Mesenchymal stem cell (in vitro differentiated cells and primary cell): Measurements from ENCODE around the gene PAX8.

Experiments used
- DNase-seq: peaks from one replicate; pipeline ENCODE4 v3.0.0-alpha.2; 2013
- H2AFZ ChIP-seq: one replicate; pipeline ENCODE4 v1.6.1; 2013; ENCODE audit warnings: low read depth, mild to moderate bottlenecking, control low read depth, inconsistent platforms, low read length, moderate library complexity
- H2AK5ac ChIP-seq: 2 replicates; pipeline ENCODE4 v1.6.1; 2013; ENCODE audit warnings: low read length, moderate library complexity, mild to moderate bottlenecking, inconsistent platforms; ENCODE audit not compliant: severe bottlenecking
- H2BK120ac ChIP-seq: one replicate; pipeline ENCODE4 v1.6.1; 2013; ENCODE audit warnings: low read depth, mild to moderate bottlenecking, inconsistent platforms, low read length, moderate library complexity
- H2BK12ac ChIP-seq, 2 experiments: one replicate each; pipeline ENCODE4 v1.6.1; 2013; ENCODE audit warnings: inconsistent platforms in 2 of 2, low read length in 2 of 2, mild to moderate bottlenecking in 2 of 2, moderate library complexity in 2 of 2, control low read depth in 1 of 2
- H2BK15ac ChIP-seq: one replicate; pipeline ENCODE4 v1.6.1; 2013; ENCODE audit warnings: mild to moderate bottlenecking, low read depth, inconsistent platforms; ENCODE audit not compliant: poor library complexity, severe bottlenecking
- H2BK5ac ChIP-seq: 2 replicates; pipeline ENCODE4 v1.6.1; 2013; ENCODE audit warnings: low read depth, mild to moderate bottlenecking, low read length, control low read depth, inconsistent platforms; ENCODE audit not compliant: poor library complexity, severe bottlenecking
- H3K14ac ChIP-seq, 2 experiments: one replicate each; pipeline ENCODE4 v1.6.1; 2013; ENCODE audit warnings: inconsistent platforms in 2 of 2, low read length in 2 of 2, control low read depth in 1 of 2, mild to moderate bottlenecking in 1 of 2, moderate library complexity in 1 of 2
- H3K18ac ChIP-seq, 2 experiments: one replicate each; pipeline ENCODE4 v1.6.1; 2013; ENCODE audit warnings: inconsistent platforms in 2 of 2, low read length in 2 of 2, control low read depth in 1 of 2, low read depth in 1 of 2, mild to moderate bottlenecking in 1 of 2
- H3K23ac ChIP-seq, 2 experiments: one replicate each; pipeline ENCODE4 v1.6.1; 2013; ENCODE audit warnings: inconsistent platforms in 2 of 2, low read length in 2 of 2, mild to moderate bottlenecking in 2 of 2, moderate library complexity in 2 of 2, control low read depth in 1 of 2
- H3K27ac ChIP-seq: 2 replicates; pipeline ENCODE4 v1.5.1; 2013; ENCODE audit warnings: mild to moderate bottlenecking, moderate library complexity, low read length, control low read depth, inconsistent platforms; ENCODE audit not compliant: poor library complexity, severe bottlenecking
- H3K27me3 ChIP-seq, 2 experiments: 2 replicates each; pipeline versions ENCODE4 v1.6.1 to v1.7.0; 2013; ENCODE audit warnings: low read length in 2 of 2, mild to moderate bottlenecking in 2 of 2, moderate library complexity in 2 of 2, control low read depth in 1 of 2, inconsistent platforms in 1 of 2; ENCODE audit not compliant: control insufficient read depth in 1 of 2, insufficient read depth in 1 of 2
- H3K36me3 ChIP-seq, 2 experiments: 2 replicates each; pipeline versions ENCODE4 v1.6.1 to v1.7.0; 2013; ENCODE audit warnings: low read length in 2 of 2, control low read depth in 1 of 2, inconsistent platforms in 1 of 2, low read depth in 1 of 2, mild to moderate bottlenecking in 1 of 2; ENCODE audit not compliant: insufficient read depth in 2 of 2, control insufficient read depth in 1 of 2
- H3K4ac ChIP-seq, 2 experiments: one replicate each; pipeline ENCODE4 v1.6.1; 2013; ENCODE audit warnings: inconsistent platforms in 2 of 2, low read length in 2 of 2, mild to moderate bottlenecking in 2 of 2, moderate library complexity in 2 of 2, control low read depth in 1 of 2, low read depth in 1 of 2
- H3K4me1 ChIP-seq: 2 replicates; pipeline ENCODE4 v1.6.1; 2013; ENCODE audit warnings: low read depth, low read length, control low read depth; ENCODE audit not compliant: control insufficient read depth, insufficient read depth
- H3K4me2 ChIP-seq: 2 replicates; pipeline ENCODE4 v1.6.1; 2013; ENCODE audit warnings: low read length, mild to moderate bottlenecking, inconsistent platforms; ENCODE audit not compliant: poor library complexity, severe bottlenecking
- H3K4me3 ChIP-seq, 2 experiments: 2 replicates each; pipeline versions ENCODE4 v1.5.1 to v1.7.0; 2013; ENCODE audit warnings: low read length in 2 of 2, mild to moderate bottlenecking in 2 of 2, control low read depth in 1 of 2, low read depth in 1 of 2; ENCODE audit not compliant: insufficient read depth in 1 of 2
- H3K79me1 ChIP-seq: replicated peaks from 2 replicates; pipeline ENCODE4 v1.6.1; 2013; ENCODE audit warnings: mild to moderate bottlenecking, control low read depth, low read length, inconsistent platforms; ENCODE audit not compliant: poor library complexity, severe bottlenecking
- H3K9ac ChIP-seq: 2 replicates; pipeline ENCODE4 v1.7.0; 2013; ENCODE audit warnings: mild to moderate bottlenecking, low read length, moderate library complexity
- H3K9me3 ChIP-seq: 2 replicates; pipeline ENCODE4 v1.7.0; 2013; ENCODE audit warnings: mild to moderate bottlenecking, low read length; ENCODE audit not compliant: control insufficient read depth
- H4K8ac ChIP-seq: one replicate; pipeline ENCODE4 v1.6.1; 2013; ENCODE audit warnings: inconsistent platforms, mild to moderate bottlenecking, low read length, moderate library complexity
- H4K91ac ChIP-seq: one replicate; pipeline ENCODE4 v1.6.1; 2013; ENCODE audit warnings: mild to moderate bottlenecking, low read length, inconsistent platforms
- WGBS: methylation state at CpG from one replicate; pipeline ENCODE4 v1.1.7; 2013; ENCODE audit warnings: mixed read lengths; 5-methylcytosine and 5-hydroxymethylcytosine counted together

Gene PAX8

DNA sequence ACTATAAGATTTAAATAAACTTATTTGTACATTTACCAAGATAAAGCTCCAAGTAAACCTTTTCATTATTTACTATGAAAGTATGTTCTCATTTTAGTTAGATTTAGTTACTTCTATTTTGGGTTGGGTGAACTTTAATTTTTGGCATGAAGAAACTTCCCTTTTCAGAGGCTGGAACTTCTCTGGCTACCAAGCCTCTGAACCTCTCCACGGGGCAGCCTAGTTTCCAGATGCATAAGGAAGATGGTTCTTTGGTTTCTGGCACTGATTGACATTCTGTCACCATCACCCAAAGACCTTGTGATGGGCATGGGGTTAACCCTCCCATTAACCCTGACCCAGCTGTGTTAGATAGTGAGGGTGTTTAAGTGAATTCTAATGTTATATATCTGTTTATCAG lies 87.8 kb downstream of the PAX8 start:
- H3K36me3 ChIP-seq: peaks cover 0 to 11% of the 10 kb centered on the region in 2 experiments
- 88% methylated on average over 1 of the region's 1 CpG for WGBS
- H3K4ac ChIP-seq: no peak overlapping the region
- no peak overlapping the region for H3K9ac ChIP-seq
- H3K14ac ChIP-seq: no peak overlapping the region
- H2BK15ac ChIP-seq: no peak overlapping the region
- no peak overlapping the region for H3K18ac ChIP-seq
- H3K79me1 ChIP-seq: no peaks in the 10 kb centered on the region
- no peak overlapping the region for H3K4me3 ChIP-seq
- no peak overlapping the region for H4K91ac ChIP-seq
- no peaks in the 10 kb centered on the region for H3K4me1 ChIP-seq
- H2BK120ac ChIP-seq: no peak overlapping the region
- no peak for DNase-seq
- no peak overlapping the region for H2BK5ac ChIP-seq
- no peak overlapping the region for H4K8ac ChIP-seq
- no peak overlapping the region for H3K27ac ChIP-seq
- H3K27me3 ChIP-seq: no peaks in the 10 kb centered on the region
- no peak overlapping the region for H2BK12ac ChIP-seq
- no peak overlapping the region for H2AFZ ChIP-seq
- H3K23ac ChIP-seq: no peak overlapping the region
- no peak overlapping the region for H3K4me2 ChIP-seq
- no peaks in the 10 kb centered on the region for H3K9me3 ChIP-seq
- no peak overlapping the region for H2AK5ac ChIP-seq

DNA sequence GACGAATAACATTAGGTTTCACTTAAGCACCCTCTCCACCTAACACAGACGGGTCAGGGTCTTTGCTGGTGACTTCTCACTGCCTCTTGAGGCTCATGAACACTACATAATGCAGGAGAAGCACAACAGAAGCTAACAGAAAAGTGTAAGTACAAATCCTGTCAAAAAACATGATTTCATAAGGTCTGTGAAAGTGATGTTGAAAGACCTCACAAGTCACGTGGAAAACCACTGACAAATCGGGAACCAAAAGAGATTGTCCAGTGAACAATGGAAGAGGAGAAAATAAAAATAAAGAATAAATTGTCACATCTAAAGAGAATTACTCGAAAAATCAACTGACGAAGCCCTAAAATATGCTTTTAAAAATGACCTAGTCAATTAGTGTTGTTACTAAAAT lies 91.0 kb downstream of the PAX8 start:
- Histone ChIP-seq H3K18ac (no peak overlapping the region), H2BK12ac (no peak overlapping the region), H4K8ac (no peak overlapping the region), H3K4me2 (no peak overlapping the region), H2BK5ac (no peak overlapping the region), H3K36me3 (peaks cover 0 to 13% of the 10 kb centered on the region in 2 experiments), H3K27me3 (no peaks in the 10 kb centered on the region), H3K4ac (no peak overlapping the region), H3K27ac (no peak overlapping the region), H2AFZ (no peak overlapping the region), H3K9me3 (no peaks in the 10 kb centered on the region), H3K9ac (no peak overlapping the region), H3K23ac (no peak overlapping the region), H3K4me3 (no peak overlapping the region), H3K4me1 (peaks cover 4% of the 10 kb centered on the region), H3K14ac (no peak overlapping the region), H2BK120ac (no peak overlapping the region), H2AK5ac (no peak overlapping the region), H4K91ac (no peak overlapping the region), H2BK15ac (no peak overlapping the region), H3K79me1 (no peaks in the 10 kb centered on the region)
- DNase-seq: no peak
- WGBS: 87% methylated on average over 4 of the region's 6 CpGs

DNA sequence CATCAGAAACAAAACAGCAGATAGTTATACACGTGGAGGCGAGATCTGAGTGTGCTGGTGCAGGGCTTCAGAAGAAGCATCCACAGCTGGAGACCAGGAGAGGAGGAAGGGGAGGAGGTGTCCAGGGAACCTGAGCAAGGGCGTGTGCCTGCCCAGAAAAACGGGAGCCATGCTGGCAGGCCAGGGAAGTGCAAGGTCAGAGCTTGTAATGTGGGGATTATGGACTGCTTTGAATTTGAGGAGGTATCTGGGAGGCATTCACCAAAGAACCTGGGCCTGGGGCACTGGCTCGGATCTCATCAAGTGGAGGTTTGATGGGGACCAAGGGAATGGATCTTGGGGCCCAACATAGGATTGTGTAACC lies 92.3 kb downstream of the PAX8 start:
- Histone ChIP-seq H3K9me3 (no peaks in the 10 kb centered on the region), H3K4me3 (no peak overlapping the region), H3K4me1 (peaks cover 4% of the 10 kb centered on the region), H3K79me1 (no peaks in the 10 kb centered on the region), H2AK5ac (no peak overlapping the region), H3K23ac (no peak overlapping the region), H3K4me2 (no peak overlapping the region), H2BK12ac (no peak overlapping the region), H3K4ac (no peak overlapping the region), H3K27me3 (no peaks in the 10 kb centered on the region), H3K18ac (no peak overlapping the region), H2BK15ac (no peak overlapping the region), H2AFZ (no peak overlapping the region), H3K9ac (no peak overlapping the region), H2BK120ac (no peak overlapping the region), H4K91ac (no peak overlapping the region), H3K36me3 (peaks cover 0 to 13% of the 10 kb centered on the region in 2 experiments), H3K27ac (no peak overlapping the region), H4K8ac (no peak overlapping the region), H2BK5ac (no peak overlapping the region), H3K14ac (no peak overlapping the region)
- no peak for DNase-seq
- 83% methylated on average over 5 of the region's 5 CpGs for WGBS

DNA sequence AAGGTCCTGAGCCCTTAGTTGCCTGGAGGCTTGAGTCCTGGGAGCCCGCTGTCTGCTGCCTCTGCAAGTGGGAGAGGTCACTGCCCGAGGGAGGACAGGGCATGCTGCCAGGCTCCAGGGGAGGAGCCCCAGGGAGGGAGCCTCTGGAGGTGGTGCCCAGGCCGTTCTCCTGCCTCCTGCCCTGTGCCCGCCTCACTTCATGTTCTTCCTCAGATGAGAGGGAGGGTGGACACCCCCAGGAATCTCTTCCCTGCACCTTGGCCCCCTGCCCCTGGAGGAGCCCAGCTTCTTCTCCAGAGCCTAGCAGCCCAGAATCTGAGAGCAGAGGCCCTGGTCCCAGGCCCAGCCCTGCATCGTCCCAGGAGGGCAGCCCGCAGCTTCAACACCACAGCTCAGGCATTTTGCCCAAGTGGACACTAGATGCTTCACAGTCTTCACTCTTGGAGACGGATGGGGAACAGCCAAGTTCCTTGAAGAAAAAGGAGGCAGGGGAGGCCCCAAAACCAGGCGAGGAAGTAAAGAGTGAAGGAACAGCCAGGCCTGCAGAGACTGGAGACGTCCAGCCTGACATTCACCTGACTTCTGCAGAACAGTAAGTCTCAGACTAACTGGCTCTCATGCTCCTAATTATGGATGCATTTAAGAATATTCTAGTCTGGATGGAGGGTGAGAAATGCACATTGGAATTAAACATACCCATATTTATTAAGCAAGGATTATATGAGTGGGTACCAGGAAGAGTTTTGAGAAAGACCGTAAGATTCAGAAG lies 92.9 kb downstream of the PAX8 start:
- no peak overlapping the region for H3K18ac ChIP-seq
- no peak overlapping the region for H2BK15ac ChIP-seq
- H2AK5ac ChIP-seq: no peak overlapping the region
- H3K27me3 ChIP-seq: no peaks in the 10 kb centered on the region
- no peak for DNase-seq
- H3K23ac ChIP-seq: no peak overlapping the region
- H2AFZ ChIP-seq: no peak overlapping the region
- H3K4ac ChIP-seq: no peak overlapping the region
- H2BK120ac ChIP-seq: no peak overlapping the region
- no peak overlapping the region for H4K91ac ChIP-seq
- H4K8ac ChIP-seq: no peak overlapping the region
- WGBS: 87% methylated on average over 10 of the region's 10 CpGs
- no peak overlapping the region for H3K4me3 ChIP-seq
- no peak overlapping the region for H3K4me2 ChIP-seq
- peaks cover 0 to 13% of the 10 kb centered on the region in 2 experiments for H3K36me3 ChIP-seq
- no peaks in the 10 kb centered on the region for H3K79me1 ChIP-seq
- peaks cover 6% of the 10 kb centered on the region for H3K4me1 ChIP-seq
- no peaks in the 10 kb centered on the region for H3K9me3 ChIP-seq
- H2BK12ac ChIP-seq: no peak overlapping the region
- no peak overlapping the region for H2BK5ac ChIP-seq
- H3K9ac ChIP-seq: no peak overlapping the region
- no peak overlapping the region for H3K27ac ChIP-seq
- no peak overlapping the region for H3K14ac ChIP-seq
